ENCODE results near the gene ZBTB7B. TPM values are rescaled to one million over a fixed set of nuclear protein-coding genes. Genes with fewer than 3 reads are reported as not detected.

The ZBTB7B gene
- total and polyA plus RNA-seq, 9 of the 15 experiments (the other 6 are each of a cell fraction or from before 2014, with no cell fraction given) = 0.04 to 46.5 (median 15.2) TPM

GRCh38 chr1:155060736-155061135, 58.1 kb downstream of the ZBTB7B start:
- Histone ChIP-seq H3K9ac (ENCODE audit: insufficient read depth in 1 of 2, low read depth in 2 of 2, low read length in 2 of 2) (no peak overlapping the region), H3K4me2 (ENCODE audit: insufficient read depth, low read length) (no peak overlapping the region), H3K79me2 (ENCODE audit: control insufficient read depth, insufficient read depth, low read length) (peaks cover 9% of the 10 kb centered on the region; the same call in 2 of the 3 replicates), H3K4me1 (replicated peaks in 1 of 2; ENCODE audit: control insufficient read depth in 2 of 2, insufficient read depth in 2 of 2, low read length in 2 of 2) (peaks cover 25 to 55% of the 10 kb centered on the region in 2 experiments), H3K9me1 (ENCODE audit: control insufficient read depth, insufficient read depth, low read length) (peaks cover 7% of the 10 kb centered on the region), H2AFZ (ENCODE audit: low read depth, low read length) (no peak overlapping the region), H3K36me3 (ENCODE audit: control insufficient read depth, insufficient read depth, low read length) (peaks cover 50% of the 10 kb centered on the region; the same call in 2 of the 3 replicates), H3K27me3 (ENCODE audit: control insufficient read depth in 2 of 2, insufficient read depth in 2 of 2, low read length in 2 of 2) (no peaks in the 10 kb centered on the region), H4K20me1 (replicated peaks; ENCODE audit: control insufficient read depth, insufficient read depth, low read length) (no peaks in the 10 kb centered on the region; the same call in 1 of the 2 replicates), H3K9me3 (replicated peaks; ENCODE audit: control insufficient read depth, insufficient read depth, low read depth, low read length) (no peaks in the 10 kb centered on the region), H3K27ac (ENCODE audit: extremely low read depth, low read depth, low read length) (no peak overlapping the region), H3K4me3 (no peak overlapping the region)
- ChIA-PET CTCF (ENCODE audit: low intra/inter-chr PET ratio) (interaction anchor here (1.2 to 4.0 kb wide), 5 partner anchors 15 to 581 kb away, joined by 3 to 153 read pairs (median 12); partner anchors contain the start of genes EFNA3 and UBE2Q1), POLR2A (interaction anchor here (0.7 to 1.4 kb wide), 4 partner anchors 17 to 120 kb away, joined by 3 to 4 read pairs (median 3); partner anchors contain the start of gene FLAD1)
- in situ Hi-C loops (cut with MboI) (loop anchor here (5.0 kb wide), 1 partner anchor 103 kb away; the partner anchor contains the start of gene PBXIP1), intact Hi-C loops (cut with micrococcal nuclease) (loop anchor here (1.0 to 5.0 kb wide), 3 partner anchors 15 to 393 kb away; partner anchors contain the start of genes CKS1B and SHC1)
- no peak for FAIRE-seq
- ATAC-seq = no peak
- BruUV-seq (replicated peaks) = no TSS peak
- 86% methylated on average over 7 of the region's 8 CpGs for WGBS (ENCODE audit: insufficient coverage, low coverage, missing lambda C conversion rate)
- no peak for DNase-seq (ENCODE audit: extremely low read depth in 1 of 4, low spot score in 3 of 4)
- TF ChIP-seq TCF7L2 (IDR thresholded peaks at IDR 0.05; ENCODE audit: low read depth, low read length) (no peak), RBM39 (optimal IDR thresholded peaks at IDR 0.05; ENCODE audit: low read depth, low read length) (no peak), STAT5B (CRISPR knock-in tag; IDR thresholded peaks at IDR 0.05) (no peak), ZNF586 (CRISPR knock-in tag; conservative IDR thresholded peaks at IDR 0.05) (no peak), RBFOX2 (IDR thresholded peaks at IDR 0.05; ENCODE audit: low read depth, low read length) (no peak), POLR3A (IDR thresholded peaks at IDR 0.05; ENCODE audit: borderline replicate concordance, extremely low read depth, insufficient read depth, insufficient read length) (no peak), FOSL1 (tag; conservative IDR thresholded peaks at IDR 0.05) (no peak), SIRT6 (IDR thresholded peaks at IDR 0.05; ENCODE audit: low read depth, low read length) (no peak), ZSCAN29 (IDR thresholded peaks at IDR 0.05) (no peak), KAT8 (IDR thresholded peaks at IDR 0.05; ENCODE audit: low read depth) (no peak), MED1 (CRISPR knock-in tag; IDR thresholded peaks at IDR 0.05; ENCODE audit: borderline replicate concordance) (no peak), GATAD2B (IDR thresholded peaks at IDR 0.05; ENCODE audit: borderline replicate concordance) (no peak), SUPT5H (IDR thresholded peaks at IDR 0.05) (no peak), ZNF511 (CRISPR knock-in tag; IDR thresholded peaks at IDR 0.05) (no peak)
- TF ChIP-seq, protein P1, sequence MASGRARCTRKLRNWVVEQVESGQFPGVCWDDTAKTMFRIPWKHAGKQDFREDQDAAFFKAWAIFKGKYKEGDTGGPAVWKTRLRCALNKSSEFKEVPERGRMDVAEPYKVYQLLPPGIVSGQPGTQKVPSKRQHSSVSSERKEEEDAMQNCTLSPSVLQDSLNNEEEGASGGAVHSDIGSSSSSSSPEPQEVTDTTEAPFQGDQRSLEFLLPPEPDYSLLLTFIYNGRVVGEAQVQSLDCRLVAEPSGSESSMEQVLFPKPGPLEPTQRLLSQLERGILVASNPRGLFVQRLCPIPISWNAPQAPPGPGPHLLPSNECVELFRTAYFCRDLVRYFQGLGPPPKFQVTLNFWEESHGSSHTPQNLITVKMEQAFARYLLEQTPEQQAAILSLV (tag; IDR thresholded peaks at IDR 0.05) = no peak
- TF ChIP-seq, protein P2, sequence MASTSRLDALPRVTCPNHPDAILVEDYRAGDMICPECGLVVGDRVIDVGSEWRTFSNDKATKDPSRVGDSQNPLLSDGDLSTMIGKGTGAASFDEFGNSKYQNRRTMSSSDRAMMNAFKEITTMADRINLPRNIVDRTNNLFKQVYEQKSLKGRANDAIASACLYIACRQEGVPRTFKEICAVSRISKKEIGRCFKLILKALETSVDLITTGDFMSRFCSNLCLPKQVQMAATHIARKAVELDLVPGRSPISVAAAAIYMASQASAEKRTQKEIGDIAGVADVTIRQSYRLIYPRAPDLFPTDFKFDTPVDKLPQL (IDR thresholded peaks at IDR 0.05; ENCODE audit: extremely low read depth, insufficient read length) = no peak

Measured in K562 (cell line).